KMS-11 (cell line): ENCODE measurements around the gene FAM135A.

Source experiments
- H2AFZ ChIP-seq: fragments of 200-600 bp; sonication (generic); 2 replicates; pipeline ENCODE4 v1.6.1; 2016; ENCODE audit warnings: antibody characterized with exemption, mixed run types, low read depth
- H3K27ac ChIP-seq: fragments of 200-600 bp; sonication (generic); 2 replicates; pipeline ENCODE4 v1.6.1; 2016; ENCODE audit warnings: mild to moderate bottlenecking, mixed run types
- H3K27me3 ChIP-seq: fragments of 200-600 bp; sonication (generic); 2 replicates; pipeline ENCODE4 v1.6.1; 2017; ENCODE audit warnings: mild to moderate bottlenecking, low read depth, mixed run types, moderate library complexity; ENCODE audit not compliant: insufficient read depth
- H3K36me3 ChIP-seq: fragments of 200-600 bp; sonication (generic); 2 replicates; pipeline ENCODE4 v1.6.1; 2017; ENCODE audit warnings: mild to moderate bottlenecking, mixed run types; ENCODE audit not compliant: insufficient read depth
- H3K4me1 ChIP-seq: fragments of 200-600 bp; sonication (generic); 2 replicates; pipeline ENCODE4 v1.6.1; 2016; ENCODE audit warnings: mild to moderate bottlenecking, low read depth, mixed run types; ENCODE audit not compliant: poor library complexity, severe bottlenecking
- H3K4me2 ChIP-seq: fragments of 200-600 bp; sonication (generic); 2 replicates; pipeline ENCODE4 v1.7.0; 2016; ENCODE audit warnings: mild to moderate bottlenecking, mixed run types
- H3K4me3 ChIP-seq: fragments of 200-600 bp; sonication (generic); IDR thresholded peaks from 2 replicates; pipeline ENCODE4 v1.6.1; 2017; ENCODE audit warnings: low read depth, low read length, mixed read lengths; ENCODE audit not compliant: insufficient read depth
- H3K79me2 ChIP-seq: fragments of 200-600 bp; sonication (generic); 2 replicates; pipeline ENCODE4 v1.6.1; 2016; ENCODE audit warnings: low read depth, mixed run types; ENCODE audit not compliant: insufficient read depth
- H3K9ac ChIP-seq: fragments of 200-600 bp; sonication (generic); 2 replicates; pipeline ENCODE4 v1.6.1; 2016; ENCODE audit warnings: mild to moderate bottlenecking, mixed run types
- H4K20me1 ChIP-seq: fragments of 200-600 bp; sonication (generic); 2 replicates; pipeline ENCODE4 v1.6.1; 2016; ENCODE audit warnings: mild to moderate bottlenecking, mixed run types; ENCODE audit not compliant: insufficient read depth
- CTCF ChIP-seq: fragments of 200-600 bp; sonication (generic); conservative IDR thresholded peaks from 2 replicates; pipeline ENCODE4 v1.6.1; 2017; ENCODE audit warnings: low read depth, mild to moderate bottlenecking, antibody characterized with exemption, low read length, moderate library complexity, mixed read lengths

Gene FAM135A

GRCh38 chr6:70377372-70377771, 35.9 kb upstream of the FAM135A start:
- H4K20me1 ChIP-seq = no peaks in the 10 kb centered on the region
- H3K9ac ChIP-seq = no peak overlapping the region
- H2AFZ ChIP-seq = no peak overlapping the region
- H3K4me3 ChIP-seq = no peak overlapping the region
- no peak for TF ChIP-seq CTCF
- H3K36me3 ChIP-seq = no peaks in the 10 kb centered on the region
- no peaks in the 10 kb centered on the region for H3K79me2 ChIP-seq
- H3K4me2 ChIP-seq = no peak overlapping the region
- no peaks in the 10 kb centered on the region for H3K27me3 ChIP-seq
- H3K27ac ChIP-seq = no peak overlapping the region
- no peaks in the 10 kb centered on the region for H3K4me1 ChIP-seq

GRCh38 chr6:70379473-70380013, 33.8 kb upstream of the FAM135A start:
- Histone ChIP-seq H3K4me2 (no peak overlapping the region), H3K27ac (no peak overlapping the region), H3K4me3 (no peak overlapping the region), H3K9ac (no peak overlapping the region), H4K20me1 (no peaks in the 10 kb centered on the region), H3K27me3 (no peaks in the 10 kb centered on the region), H3K4me1 (no peaks in the 10 kb centered on the region), H2AFZ (no peak overlapping the region), H3K79me2 (no peaks in the 10 kb centered on the region), H3K36me3 (no peaks in the 10 kb centered on the region)
- no peak for TF ChIP-seq CTCF

GRCh38 chr6:70380252-70380651, 33.1 kb upstream of the FAM135A start:
- no peaks in the 10 kb centered on the region for H3K79me2 ChIP-seq
- no peak overlapping the region for H3K27ac ChIP-seq
- H3K36me3 ChIP-seq = no peaks in the 10 kb centered on the region
- no peak overlapping the region; the same call in 1 of the 2 replicates for H3K4me2 ChIP-seq
- TF ChIP-seq CTCF = no peak
- H3K4me3 ChIP-seq = no peak overlapping the region
- no peaks in the 10 kb centered on the region for H4K20me1 ChIP-seq
- H3K27me3 ChIP-seq = no peaks in the 10 kb centered on the region
- no peak overlapping the region for H2AFZ ChIP-seq
- H3K4me1 ChIP-seq = no peaks in the 10 kb centered on the region
- H3K9ac ChIP-seq = no peak overlapping the region

- no peak overlapping the region for H3K9ac ChIP-seq
- H3K79me2 ChIP-seq = no peaks in the 10 kb centered on the region
- H3K36me3 ChIP-seq = no peaks in the 10 kb centered on the region
- H2AFZ ChIP-seq = no peak overlapping the region
- no peak overlapping the region for H3K4me3 ChIP-seq
- no peaks in the 10 kb centered on the region for H3K27me3 ChIP-seq
- TF ChIP-seq CTCF = no peak
- no peaks in the 10 kb centered on the region for H3K4me1 ChIP-seq
- H3K27ac ChIP-seq = no peak overlapping the region
- no peaks in the 10 kb centered on the region for H4K20me1 ChIP-seq
- no peak overlapping the region; the same call in 1 of the 2 replicates for H3K4me2 ChIP-seq
These were observed 32.4 kb upstream of the FAM135A start for GRCh38 chr6:70380771-70381416.
